HG03060 (cell line): ENCODE data around the gene ANKRD12.

Experiments
- ATAC-seq: cut with Tn5 transposase; IDR thresholded peaks from one replicate; pipeline ENCODE4 v1.9.1; 2021; ENCODE audit warnings: low read depth, moderate number of reproducible peaks; ENCODE audit not compliant: unreplicated experiment

The ANKRD12 gene

DNA sequence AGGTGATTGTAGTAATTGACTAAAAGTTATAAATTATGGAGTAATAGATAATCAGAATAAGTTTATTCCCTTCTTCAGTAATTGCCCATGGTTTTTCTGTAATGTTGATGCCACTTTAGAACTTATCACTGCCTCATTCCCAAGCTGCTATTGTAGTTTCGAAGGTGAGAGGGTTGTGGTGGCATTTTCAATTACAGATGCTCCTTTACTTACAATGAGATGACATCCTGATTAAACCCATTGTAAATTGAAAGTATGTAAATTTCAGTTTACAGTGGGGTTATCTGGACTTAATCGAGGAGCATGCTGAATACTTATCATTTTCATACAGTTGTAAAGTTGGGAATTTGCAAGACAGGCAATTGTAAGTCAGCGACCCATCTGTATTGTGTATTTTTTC, 31.2 kb upstream of the ANKRD12 start:
- ATAC-seq = no peak

DNA sequence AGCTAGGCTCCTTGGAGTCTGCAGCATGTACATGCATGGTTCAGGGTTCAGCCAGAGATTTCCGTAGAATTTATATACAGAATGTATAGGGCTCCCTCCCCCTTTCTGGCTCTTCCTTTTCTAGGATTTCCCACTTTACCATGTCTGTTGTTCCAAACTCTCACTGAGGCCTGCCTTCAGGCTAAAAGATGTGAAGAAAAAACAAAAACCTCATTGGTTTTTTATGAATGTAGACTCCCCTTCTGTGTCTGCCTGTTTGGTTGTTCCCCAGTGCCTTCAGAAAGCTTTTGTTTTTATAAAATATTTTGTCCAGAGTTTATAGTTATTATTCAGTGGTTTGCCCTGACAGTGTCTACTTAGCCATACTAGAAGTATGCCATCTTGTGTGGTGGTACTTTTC, 30.5 kb upstream of the ANKRD12 start:
- no peak for ATAC-seq

DNA sequence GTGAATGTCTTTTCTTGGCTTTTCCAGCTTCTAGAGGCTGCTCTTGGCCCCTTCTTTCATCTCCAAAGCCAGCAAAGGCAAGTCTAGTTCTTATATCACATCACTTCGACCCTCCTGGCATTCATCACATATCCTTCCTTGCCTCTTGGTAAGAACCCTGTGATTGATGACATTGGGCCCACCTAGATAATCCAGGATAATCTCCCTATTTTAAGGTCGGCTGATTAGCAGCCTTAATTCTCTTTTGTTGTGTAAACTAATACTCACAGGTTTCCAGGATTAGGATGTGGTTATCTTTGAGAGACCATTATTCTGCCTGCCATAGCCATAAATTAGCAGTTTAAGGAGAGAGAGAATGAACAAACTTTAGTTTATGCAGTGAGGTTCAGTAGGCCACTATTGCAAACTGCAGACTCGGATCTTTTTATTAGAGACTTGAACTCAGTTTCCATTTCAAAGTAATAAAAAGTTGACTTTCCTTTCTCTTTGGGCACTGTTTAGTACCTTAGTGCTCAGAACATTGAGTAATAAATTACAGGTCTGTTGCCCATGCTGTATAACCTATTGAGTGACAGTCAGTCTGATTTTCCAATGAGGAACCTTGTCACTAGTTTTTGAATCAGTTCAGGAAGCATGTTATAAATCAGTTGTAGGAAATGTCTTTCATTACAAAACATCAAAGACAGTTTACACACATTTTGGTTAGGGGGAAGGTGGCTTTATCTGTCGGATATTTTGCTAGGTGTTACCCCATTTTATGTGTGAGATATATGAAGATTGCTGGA, 29.6 kb upstream of the ANKRD12 start:
- no peak for ATAC-seq

DNA sequence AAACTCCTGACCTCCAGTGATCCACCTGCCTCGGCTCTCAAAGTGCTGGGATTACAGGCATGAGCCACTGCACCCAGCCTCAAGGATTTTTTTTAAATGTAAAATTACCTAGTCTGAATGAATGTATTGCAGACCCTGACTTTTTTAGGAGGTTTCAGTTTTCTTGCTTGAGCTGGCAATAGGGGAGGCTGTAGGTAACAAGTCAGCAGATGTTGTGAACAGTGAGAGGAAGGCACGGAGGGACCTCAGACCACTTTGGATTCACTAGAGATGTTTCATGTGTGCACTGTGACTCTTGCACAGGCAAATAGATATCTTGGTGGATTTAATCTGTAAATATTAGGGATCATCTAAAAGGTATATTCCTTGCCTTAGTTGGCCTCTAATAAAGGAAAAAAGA, 27.7 kb upstream of the ANKRD12 start:
- ATAC-seq = no peak

DNA sequence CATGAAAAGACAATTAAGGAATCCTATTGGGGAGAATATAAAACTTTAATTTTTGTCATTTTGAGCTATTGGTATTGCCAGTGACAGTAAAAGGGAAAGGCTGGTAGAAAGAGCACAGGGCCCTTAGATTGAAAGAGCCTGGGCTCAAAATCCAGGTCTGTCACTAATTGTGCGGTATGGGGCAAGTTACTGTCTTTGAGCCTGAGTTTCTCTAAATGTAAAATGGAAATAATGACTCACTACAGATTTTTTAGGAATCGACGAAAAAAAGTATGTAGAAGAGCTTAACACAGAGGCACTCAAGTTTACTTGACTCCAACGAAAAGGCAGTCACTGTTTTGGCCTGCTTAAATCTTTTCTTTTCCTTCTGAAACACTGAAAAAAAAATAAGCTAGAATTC, 27.1 kb upstream of the ANKRD12 start:
- no peak for ATAC-seq

DNA sequence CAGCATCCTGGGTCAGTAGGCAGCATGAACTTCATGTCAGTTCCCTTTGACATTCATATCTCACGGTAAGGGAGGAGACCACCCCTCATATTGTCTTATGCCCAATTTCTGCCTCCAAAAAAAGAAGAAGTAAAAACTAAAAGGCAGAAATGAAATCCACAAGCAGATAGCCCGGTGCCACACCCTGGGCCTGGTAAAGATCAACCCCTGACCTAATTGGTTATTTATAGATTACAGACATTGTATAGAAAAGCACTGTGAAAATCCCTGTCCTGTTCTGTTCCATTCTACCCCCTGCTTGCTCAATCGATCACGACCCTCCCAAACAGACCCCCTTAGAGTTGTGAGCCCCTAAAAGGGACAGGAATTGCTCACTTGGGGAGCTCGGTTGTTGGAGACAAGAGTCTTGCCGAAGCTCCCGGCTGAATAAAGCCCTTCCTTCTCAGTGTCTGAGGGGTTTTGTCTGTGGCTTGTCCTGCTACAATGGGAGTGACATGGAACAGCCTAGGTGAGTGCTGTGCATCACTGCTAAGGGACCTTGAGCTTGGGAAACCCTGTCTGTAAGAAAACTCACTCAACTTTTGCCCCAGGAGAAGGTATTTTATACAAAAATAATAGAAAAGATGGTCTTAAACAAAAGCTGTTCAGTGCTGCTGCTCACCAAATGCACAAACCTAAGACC, 23.0 kb upstream of the ANKRD12 start:
- ATAC-seq = no peak

DNA sequence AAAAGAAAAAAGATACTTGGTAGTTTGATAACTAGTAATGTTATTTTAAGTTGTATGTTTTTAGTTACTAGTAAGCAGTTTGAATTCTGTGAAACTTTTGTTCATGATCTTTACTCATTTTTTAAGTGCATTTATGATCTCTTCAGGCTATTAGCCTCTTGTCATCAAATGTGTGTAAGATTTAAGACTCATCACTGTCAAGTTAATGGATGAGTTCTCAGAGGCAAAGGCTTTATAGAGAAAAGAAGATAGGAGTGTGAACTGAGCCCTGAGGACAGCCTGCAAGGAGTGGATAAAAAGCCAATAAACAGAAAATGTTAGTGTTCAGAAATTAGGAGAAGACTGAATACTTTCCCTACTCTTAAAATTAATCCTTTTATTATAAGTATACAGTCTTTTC, 20.6 kb upstream of the ANKRD12 start:
- ATAC-seq = no peak

DNA sequence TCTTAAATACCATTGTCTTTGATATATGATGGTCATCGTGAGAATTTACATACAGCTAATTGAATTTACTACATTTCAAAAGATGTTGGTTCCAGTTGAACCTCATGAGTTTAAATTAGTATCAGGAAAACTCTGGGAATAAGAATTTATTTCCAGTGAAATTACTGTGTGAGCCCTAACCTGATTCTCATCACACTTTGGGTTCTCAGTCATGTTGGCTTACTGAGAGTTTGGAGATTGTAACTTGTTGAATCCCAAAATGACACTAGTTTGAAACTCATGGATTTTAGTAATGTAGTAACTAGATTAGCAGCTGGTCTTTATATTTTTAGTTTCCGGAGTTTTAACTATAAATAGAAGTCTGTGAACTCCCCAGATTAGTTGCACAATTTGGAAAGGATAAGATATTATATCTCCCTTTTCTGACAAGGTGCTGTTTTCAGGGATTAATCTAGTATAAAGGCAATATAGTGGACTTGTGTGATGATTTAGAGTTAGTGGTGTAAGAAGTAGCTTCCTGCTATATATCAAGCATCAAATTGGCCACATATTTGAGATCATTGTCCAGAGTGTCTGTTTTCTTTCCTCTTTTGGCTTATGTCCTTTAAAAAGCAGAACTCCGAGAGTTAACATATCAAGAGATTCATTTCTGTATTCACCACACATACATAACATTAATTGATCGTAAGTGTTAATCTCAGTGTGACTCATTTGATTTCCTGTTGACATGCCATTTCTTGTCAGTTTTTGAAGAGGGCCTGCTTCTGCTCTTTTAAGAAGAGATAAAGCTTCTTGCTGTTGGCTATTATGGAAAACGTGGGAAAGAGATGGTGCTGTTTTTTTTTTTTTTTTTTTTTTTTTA, 18.4 kb upstream of the ANKRD12 start:
- no peak for ATAC-seq

DNA sequence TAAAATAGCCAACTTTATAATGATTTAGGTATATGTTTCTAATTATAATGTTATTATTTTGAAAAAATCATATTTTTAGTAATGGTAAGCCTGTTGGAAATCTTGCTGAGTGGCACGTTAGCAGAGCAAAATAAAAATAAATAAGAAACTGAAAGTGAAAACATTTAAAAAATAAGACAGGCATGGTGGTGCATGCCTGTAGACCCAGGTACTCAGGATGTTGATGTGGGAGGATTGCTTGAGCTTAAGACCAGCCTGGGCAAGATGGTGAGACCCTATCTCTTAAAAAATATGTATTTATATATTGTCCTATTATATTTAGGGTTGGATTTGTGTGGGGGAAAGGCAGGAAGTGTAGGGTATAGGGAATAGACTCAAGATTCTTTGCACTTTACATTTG, 15.8 kb upstream of the ANKRD12 start:
- ATAC-seq = no peak

DNA sequence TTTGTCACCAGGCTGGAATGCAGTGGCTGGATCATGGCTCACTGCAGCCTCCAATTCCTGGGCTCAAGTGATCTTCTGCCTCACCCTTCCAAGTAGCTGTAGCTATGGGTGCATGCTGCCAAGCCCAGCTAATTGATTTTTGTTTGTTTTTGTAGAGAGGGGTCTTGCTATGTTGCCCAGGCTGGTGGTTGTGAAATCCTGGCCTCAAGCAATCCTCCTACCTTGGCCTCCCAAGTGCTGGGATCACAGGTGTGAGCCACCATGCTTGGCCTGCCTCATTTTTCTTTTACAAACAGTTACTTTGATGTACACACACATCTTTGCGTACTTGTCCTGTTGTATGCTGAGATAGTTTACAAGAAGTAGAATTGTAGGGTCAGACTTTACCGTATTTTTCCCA, 13.1 kb upstream of the ANKRD12 start:
- ATAC-seq = no peak

DNA sequence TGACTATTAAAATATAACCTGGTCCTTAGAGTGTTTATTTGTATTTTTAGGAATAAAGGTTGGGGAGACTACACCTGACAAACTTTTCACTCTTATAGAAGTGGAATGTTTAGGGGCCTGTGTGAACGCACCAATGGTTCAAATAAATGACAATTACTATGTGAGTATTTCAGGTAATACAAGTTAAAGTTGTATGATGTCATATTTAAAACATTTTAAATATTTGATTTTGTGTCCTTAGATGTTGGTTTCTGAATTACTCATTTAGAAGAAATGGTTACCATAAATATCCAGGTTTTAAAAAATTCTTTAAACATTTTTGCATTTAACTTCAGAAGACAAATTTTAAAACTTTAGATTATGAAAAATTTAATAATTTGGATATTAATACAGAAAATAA, 11.8 kb upstream of the ANKRD12 start:
- ATAC-seq = no peak

DNA sequence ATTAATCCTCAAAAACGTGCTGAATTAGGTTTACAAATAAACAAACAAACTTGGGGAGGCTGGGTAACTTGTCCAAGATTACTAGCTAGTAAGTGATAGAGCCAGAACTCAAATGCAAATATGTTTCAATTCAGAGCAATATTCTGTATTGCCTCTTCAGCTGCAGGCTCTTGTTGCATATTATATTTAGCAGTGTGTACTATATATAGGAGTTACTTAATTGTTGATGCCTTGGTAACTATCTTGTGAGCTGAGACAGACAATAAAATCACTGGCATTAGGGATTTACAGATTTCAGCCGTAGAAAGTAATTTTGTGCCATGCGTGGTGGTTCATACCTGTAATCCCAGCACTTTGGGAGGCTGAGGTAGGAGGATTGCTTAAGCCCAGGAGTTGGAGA, 10.2 kb upstream of the ANKRD12 start:
- no peak for ATAC-seq

DNA sequence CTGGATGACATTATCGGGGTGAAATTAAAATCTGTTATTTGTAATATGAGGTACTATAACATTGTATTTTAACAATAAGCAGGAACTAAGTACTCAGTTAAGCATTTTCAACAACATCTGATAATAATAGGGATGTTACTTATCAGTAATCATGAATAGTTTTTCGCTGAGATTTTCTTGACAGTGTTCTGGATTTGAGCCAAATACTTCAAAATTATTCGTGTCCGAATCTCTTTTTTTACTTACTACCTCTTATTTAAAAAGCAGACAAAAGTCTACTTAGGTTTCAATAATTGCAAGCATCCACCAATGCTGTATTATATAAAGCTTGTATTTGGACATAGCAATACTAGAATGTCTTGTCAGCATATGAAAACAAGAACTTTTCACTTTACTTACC, 6.4 kb upstream of the ANKRD12 start:
- ATAC-seq = no peak

DNA sequence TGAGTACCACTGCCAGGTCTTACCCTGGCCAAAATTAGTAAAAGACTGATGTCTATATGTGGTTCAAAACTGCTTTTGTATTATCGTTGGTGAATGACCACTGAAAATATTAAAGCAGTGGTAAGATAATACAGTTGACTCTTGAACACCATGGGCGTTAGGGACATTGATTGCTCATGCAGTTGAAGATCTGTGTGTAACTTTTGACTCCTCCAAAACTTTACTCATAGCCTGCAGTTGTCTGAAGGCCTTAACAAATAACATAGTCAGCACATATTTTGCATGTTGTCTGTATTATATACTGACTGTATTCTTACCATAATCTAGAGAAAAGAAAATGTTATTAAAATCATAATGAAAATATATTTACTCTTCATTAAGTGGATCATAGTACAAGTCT, 5.8 kb upstream of the ANKRD12 start:
- no peak for ATAC-seq

DNA sequence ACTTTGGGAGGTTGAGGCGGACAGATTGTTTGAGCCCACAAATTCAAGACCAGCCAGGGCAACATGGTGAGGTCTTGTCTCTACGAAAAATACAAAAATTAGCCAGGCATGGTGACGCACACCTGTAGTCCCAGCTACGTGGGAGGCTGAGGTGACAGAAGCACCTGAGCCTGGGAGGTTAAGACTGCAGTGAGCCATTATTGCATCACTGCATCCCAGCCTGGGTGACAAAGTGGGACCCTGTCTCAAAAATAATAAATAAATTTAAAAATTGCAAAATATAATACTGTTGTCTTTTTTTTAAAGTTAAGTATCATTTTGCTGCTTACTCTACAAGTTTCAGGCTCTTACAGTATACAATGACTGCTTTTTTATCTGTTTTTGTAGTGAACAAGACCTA, 4.0 kb upstream of the ANKRD12 start:
- ATAC-seq = no peak

DNA sequence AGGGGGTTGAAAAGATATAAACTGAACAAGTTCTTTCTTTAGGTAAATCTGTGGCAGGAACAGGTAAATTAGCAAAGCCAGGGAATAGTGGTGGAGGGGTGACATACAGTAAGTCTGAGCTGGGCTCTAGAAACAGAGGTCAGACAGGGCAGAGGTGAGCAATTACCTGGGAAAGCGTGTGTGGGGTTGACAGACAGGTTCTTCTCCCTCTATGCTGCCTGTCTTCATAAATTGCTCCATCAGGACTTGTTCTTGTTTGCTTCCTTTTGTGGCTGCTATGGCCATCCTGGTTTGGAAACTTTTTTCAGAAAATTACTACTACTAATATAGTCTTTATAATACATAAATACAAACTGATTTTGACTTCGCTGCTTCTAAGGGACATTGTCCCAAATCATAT, 3.4 kb upstream of the ANKRD12 start:
- no peak for ATAC-seq

DNA sequence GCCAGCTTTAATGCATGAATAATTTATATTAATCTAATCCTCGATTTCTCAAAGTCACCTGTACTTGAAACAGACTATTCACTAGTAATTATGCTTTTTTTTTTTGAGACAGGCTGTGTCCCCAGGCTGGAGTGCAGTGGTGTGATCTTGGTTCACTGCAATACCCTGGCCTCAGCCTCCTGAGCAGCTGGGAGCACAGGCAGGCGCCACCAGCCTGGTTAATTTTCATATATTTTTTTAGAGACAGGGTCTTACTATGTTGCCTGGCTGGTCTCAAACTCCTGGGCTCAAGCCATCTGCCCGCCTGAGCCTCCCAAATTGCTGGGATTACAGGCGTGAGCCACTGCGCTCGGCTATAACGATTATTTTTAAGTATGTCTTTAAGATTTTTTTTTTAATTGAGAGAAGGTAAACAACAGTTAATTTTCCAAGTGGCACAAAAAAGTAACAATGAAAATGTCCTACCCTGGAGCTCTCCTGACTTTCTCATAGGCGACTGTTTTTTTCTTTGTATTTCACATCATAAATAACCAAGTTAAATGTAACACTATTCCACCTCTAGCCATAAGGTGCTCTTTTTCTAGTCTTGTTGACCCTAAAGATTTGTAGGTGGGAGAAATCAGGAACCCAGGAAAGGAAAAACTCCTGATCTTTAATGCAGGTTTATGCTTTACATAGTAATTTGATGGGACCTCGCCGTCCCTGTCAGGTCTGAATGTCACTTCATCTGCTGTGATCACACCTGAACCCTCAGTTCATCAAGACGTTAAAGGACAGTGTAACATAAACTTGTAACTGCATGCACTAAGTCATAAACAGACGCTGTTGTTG, 1.3 kb upstream of the ANKRD12 start:
- no peak for ATAC-seq

DNA sequence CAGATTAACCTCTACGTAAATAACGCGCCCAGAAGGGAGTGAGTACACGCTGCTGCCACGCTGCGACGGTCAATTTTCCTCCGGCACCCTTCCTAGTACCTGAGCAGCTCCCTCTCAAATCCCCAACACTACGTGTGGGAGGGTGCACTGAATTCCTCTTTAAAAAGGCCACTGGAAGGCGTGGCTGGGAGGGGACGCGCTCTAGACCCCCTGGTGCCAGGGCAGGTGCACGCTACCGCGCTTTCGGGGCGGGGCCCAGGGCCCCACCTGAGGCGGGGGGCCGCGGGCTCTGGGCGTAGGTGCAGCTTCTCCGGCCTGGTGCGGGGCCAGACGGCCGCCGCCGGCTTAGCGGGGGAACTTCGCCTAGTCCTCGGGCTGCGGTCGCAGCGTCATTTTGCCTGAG, 668 bp upstream of the ANKRD12 start:
- ATAC-seq = no peak

DNA sequence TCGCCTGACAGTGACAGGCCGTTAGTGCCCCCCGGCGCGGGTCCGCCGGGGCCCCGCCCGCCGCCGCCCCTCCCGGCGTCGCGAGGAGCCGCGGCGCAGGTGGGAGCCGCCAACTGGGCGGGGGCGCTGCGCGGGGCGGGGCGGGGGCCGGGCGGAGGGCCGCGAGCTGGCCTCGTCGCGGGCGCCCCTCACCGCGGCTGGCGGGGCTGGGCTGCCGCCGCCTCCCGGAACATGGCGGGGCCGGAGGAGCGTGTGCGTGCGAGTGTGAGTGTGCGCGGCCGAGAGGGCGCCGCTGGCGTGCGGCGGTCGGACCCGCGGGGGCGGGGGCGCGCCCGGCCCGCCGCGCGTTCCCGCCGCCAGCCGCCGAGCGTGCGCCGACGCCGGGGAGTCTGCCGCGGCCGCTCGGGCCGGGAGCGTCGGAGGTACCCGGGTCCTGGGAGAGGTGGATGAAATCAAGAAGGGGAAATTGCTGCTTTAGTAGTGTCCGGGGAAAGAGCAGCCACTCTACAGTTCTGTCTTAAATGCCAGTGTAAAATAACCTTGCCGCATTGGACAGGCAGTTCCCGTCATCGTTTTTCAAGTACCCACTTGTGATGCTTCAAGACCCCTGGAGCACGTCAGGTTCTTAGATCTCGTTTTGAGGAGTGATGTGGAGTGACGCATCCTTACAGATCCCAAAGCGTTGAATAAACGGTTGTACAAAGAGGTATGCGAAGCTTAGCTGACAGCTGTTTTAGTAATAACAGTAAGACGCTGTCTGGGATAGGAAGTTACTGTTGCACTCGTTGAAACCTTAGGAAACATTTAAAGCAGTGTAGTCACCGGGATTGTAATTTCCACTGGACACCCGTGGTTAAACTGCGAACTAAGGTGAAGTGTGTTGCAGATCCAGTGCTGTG, 836 bp downstream of the ANKRD12 start:
- peak; percentile 10 for ATAC-seq
